ENCODE measurements around the gene SNX6. TPM values are rescaled to one million over a fixed set of nuclear protein-coding genes. Genes with fewer than 3 reads are reported as not detected.
A peak's percentile ranks its signal among the peaks of the same experiment; 100 is the strongest.
"Not testable (repeated sequence)": the region's sequence is repeated elsewhere in the genome, so short reads cannot be mapped to it uniquely, and the experiment has no call there.

SNX6 gene
- total RNA-seq, 1 donor from 2014 or later, result 125 TPM

GRCh38 chr14:34548472-34548981, 81.4 kb downstream of the SNX6 start:
- H3K4me3 ChIP-seq (ENCODE audit: low read depth, low read length), result no peak overlapping the region
- no peak for DNase-seq (ENCODE audit: low read depth)
- TF ChIP-seq, protein P1, sequence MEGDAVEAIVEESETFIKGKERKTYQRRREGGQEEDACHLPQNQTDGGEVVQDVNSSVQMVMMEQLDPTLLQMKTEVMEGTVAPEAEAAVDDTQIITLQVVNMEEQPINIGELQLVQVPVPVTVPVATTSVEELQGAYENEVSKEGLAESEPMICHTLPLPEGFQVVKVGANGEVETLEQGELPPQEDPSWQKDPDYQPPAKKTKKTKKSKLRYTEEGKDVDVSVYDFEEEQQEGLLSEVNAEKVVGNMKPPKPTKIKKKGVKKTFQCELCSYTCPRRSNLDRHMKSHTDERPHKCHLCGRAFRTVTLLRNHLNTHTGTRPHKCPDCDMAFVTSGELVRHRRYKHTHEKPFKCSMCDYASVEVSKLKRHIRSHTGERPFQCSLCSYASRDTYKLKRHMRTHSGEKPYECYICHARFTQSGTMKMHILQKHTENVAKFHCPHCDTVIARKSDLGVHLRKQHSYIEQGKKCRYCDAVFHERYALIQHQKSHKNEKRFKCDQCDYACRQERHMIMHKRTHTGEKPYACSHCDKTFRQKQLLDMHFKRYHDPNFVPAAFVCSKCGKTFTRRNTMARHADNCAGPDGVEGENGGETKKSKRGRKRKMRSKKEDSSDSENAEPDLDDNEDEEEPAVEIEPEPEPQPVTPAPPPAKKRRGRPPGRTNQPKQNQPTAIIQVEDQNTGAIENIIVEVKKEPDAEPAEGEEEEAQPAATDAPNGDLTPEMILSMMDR (conservative IDR thresholded peaks at IDR 0.05; ENCODE audit: low read depth, low read length), result no peak

- H3K4me3 ChIP-seq (ENCODE audit: low read depth, low read length); DNase-seq (ENCODE audit: low read depth): not testable (repeated sequence)
These were observed 82.8 kb downstream of the SNX6 start for GRCh38 chr14:34547136-34547520.

GRCh38 chr14:34546272-34547135, 83.4 kb downstream of the SNX6 start:
- DNase-seq (ENCODE audit: low read depth); H3K4me3 ChIP-seq (ENCODE audit: low read depth, low read length): not testable (repeated sequence)

GRCh38 chr14:34540181-34541059, 89.5 kb downstream of the SNX6 start:
- peak overlapping the region; percentile 95 for H3K4me3 ChIP-seq (ENCODE audit: low read depth, low read length)
- DNase-seq (ENCODE audit: low read depth), result not testable (repeated sequence)

DNA sequence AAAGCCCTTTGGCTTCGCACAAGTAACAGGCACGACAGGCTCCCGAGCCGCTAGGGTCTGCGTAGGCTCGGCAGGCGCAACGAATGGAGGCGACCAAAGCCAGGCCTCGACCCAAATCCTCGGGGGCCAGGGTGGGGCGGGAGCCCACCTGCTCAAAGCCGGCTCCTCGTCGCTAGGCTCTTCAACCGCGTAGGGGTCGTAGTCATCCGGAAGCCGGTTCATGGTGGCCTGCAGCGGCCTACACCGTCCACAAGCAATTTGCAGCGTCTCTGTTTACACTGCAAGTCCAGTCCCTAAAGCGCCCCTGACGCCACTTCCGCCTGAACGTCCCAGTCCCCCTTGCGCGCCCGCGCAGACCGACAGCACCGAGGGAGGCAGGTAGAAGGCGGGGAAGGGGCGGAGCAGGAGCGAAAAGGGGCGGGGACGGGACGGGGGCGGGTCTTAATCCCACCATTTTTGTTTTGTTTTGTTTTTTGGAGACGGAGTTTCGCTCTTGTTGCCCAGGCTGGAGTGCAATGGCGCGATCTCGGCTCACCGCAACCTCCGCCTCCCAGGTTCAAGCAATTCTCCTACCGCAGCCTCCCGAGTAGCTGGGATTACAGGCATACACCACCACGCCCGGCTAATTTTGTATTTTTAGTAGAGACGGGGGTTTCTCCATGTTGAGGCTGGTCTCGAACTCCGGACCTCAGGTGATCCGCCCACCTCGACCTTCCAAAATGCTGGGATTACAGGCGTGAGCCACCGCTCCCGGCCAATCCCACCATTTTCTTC, 90.4 kb downstream of the SNX6 start, which contains the start of gene EAPP:
Gene EAPP, minus strand, starts transcription at position 295 of the 774 bp plus-strand sequence. Its CDS starts 73 bp downstream, at position 222.
- peak within 1 kb of the TSS; percentile 95 for H3K4me3 ChIP-seq (ENCODE audit: low read depth, low read length)
- TF ChIP-seq, protein P1 (conservative IDR thresholded peaks at IDR 0.05; ENCODE audit: low read depth, low read length), result no peak
- DNase-seq (ENCODE audit: low read depth), result peak; percentile 59

- DNase-seq (ENCODE audit: low read depth), result no peak
- H3K4me3 ChIP-seq (ENCODE audit: low read depth, low read length), result peak overlapping the region; percentile 95
- TF ChIP-seq, protein P1 (conservative IDR thresholded peaks at IDR 0.05; ENCODE audit: low read depth, low read length), result no peak
These were observed 91.0 kb downstream of the SNX6 start for GRCh38 chr14:34538871-34539406.

GRCh38 chr14:34538096-34538495, 91.9 kb downstream of the SNX6 start:
- H3K4me3 ChIP-seq (ENCODE audit: low read depth, low read length), result peak overlapping the region; percentile 95
- not testable (repeated sequence) for DNase-seq (ENCODE audit: low read depth)

- no peak for DNase-seq (ENCODE audit: low read depth)
- peak overlapping the region; percentile 1 for H3K4me3 ChIP-seq (ENCODE audit: low read depth, low read length)
- TF ChIP-seq, protein P1 (conservative IDR thresholded peaks at IDR 0.05; ENCODE audit: low read depth, low read length), result no peak
These were observed 92.3 kb downstream of the SNX6 start for GRCh38 chr14:34537677-34538009.

Measured in epithelial cell of proximal tubule (primary cell).